Stomach (tissue), 4 donors: Measurements from ENCODE around the gene HYCC1.
"Not testable (repeated sequence)": the region's sequence is repeated elsewhere in the genome, so short reads cannot be mapped to it uniquely, and the experiment has no call there.

ENCODE experiments used
- CTCF ChIP-seq, 7 experiments: fragments of 450-650 bp in 4 of 7; fragments of 200-600 bp in 3 of 7; sonication (generic) in 3 of 7; IDR thresholded peaks; one replicate each; pipeline ENCODE4 v1.5.1; 2016 to 2019; ENCODE audit warnings: antibody characterized with exemption in 7 of 7, control low read depth in 2 of 7, mild to moderate bottlenecking in 1 of 7
- EP300 ChIP-seq: sonication (generic); formaldehyde crosslinking; IDR thresholded peaks from one replicate; pipeline ENCODE4 v1.6.1; 2017; ENCODE audit warnings: antibody characterized with exemption

- TF ChIP-seq CTCF (IDR thresholded peaks at IDR 0.05); EP300: not testable (repeated sequence)
Measured at GRCh38 chr7:23045086-23045485, 31.2 kb upstream of the HYCC1 start.
